Fibroblast of mammary gland (primary cell): ENCODE results near the gene SPRR2F.

ENCODE experiments used
- DNase-seq: peaks from one replicate; pipeline ENCODE4 v3.0.0-alpha.2; 2010; ENCODE audit warnings: low read depth
- H3K4me3 ChIP-seq: 2 replicates; pipeline ENCODE4 v1.5.1; 2011; ENCODE audit warnings: low read depth, mild to moderate bottlenecking, low read length, moderate library complexity; ENCODE audit not compliant: control insufficient read depth
- CTCF ChIP-seq: conservative IDR thresholded peaks from 2 replicates; pipeline ENCODE4 v1.5.1; 2011; ENCODE audit warnings: low read depth, low read length, inconsistent platforms; ENCODE audit not compliant: control insufficient read depth, insufficient read depth

The SPRR2F gene

GRCh38 chr1:153113416-153113815, at the start of gene SPRR2F:
Gene SPRR2F, minus strand, starts transcription at chr1:153113516. Its CDS starts 783 bp downstream, at chr1:153112733.
- TF ChIP-seq CTCF: no peak
- DNase-seq: no peak
- no peak within 1 kb of the TSS for H3K4me3 ChIP-seq

- TF ChIP-seq CTCF: no peak
- DNase-seq: no peak
- H3K4me3 ChIP-seq: no peak overlapping the region
These were observed 42.2 kb upstream of the SPRR2F start for GRCh38 chr1:153155541-153155940.

GRCh38 chr1:153152481-153152880, 39.2 kb upstream of the SPRR2F start:
- no peak for DNase-seq
- TF ChIP-seq CTCF: no peak
- no peak overlapping the region for H3K4me3 ChIP-seq

GRCh38 chr1:153150846-153151245, 37.5 kb upstream of the SPRR2F start, which contains the start of gene SPRR2G:
Gene SPRR2G, minus strand, starts transcription at chr1:153150890. Its CDS starts 780 bp downstream, at chr1:153150110.
- DNase-seq: no peak
- no peak for TF ChIP-seq CTCF
- no peak within 1 kb of the TSS for H3K4me3 ChIP-seq

- no peak for TF ChIP-seq CTCF
- H3K4me3 ChIP-seq: no peak overlapping the region
- no peak for DNase-seq
These were observed 28.1 kb upstream of the SPRR2F start for GRCh38 chr1:153141377-153141776.

GRCh38 chr1:153140484-153140883, 27.2 kb upstream of the SPRR2F start:
- no peak for TF ChIP-seq CTCF
- no peak for DNase-seq
- H3K4me3 ChIP-seq: no peak overlapping the region

- no peak overlapping the region for H3K4me3 ChIP-seq
These were observed 20.4 kb upstream of the SPRR2F start for GRCh38 chr1:153133743-153134142.

More at GRCh38 chr1:153133743-153134142, 20.4 kb upstream of the SPRR2F start:
- DNase-seq: no peak
- no peak for TF ChIP-seq CTCF
